ENCODE data around the gene QPRT.
"Not testable (repeated sequence)": the region's sequence is repeated elsewhere in the genome, so short reads cannot be mapped to it uniquely, and the experiment has no call there.

QPRT gene

DNA sequence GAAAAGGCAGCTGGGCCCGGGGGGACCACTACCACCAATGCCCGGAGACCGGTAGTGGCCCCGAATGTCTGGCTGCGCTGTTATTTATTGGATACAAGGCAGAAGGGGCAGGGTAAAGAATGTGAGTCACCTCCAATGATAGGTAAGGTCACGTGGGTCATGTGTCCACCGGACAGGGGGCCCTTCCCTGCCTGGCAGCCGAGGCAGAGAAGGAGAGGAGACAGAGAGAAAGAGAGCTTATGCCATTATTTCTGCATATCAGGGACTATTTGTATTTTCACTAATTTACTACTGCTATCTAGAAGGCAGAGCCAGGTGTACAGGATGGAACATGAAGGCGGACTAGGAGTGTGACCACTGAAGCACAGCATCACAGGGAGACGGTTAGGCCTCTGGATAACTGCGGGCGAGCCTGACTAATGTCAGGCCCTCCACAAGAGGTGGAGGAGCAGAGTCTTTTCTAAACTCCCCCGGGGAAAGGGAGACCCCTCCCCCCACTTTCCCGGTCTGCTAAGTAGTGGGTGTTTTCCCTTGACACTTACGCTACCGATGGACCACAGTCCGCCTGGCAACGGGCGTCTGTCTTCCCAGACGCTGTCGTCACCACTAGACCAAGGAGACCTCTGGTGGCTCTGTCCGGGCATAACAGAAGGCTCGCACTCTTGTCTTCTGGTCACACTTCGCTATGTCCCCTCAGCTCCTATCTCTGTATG lies 42.3 kb downstream of the QPRT start:
- H3K27ac ChIP-seq (ENCODE audit: extremely low read depth, low read depth, low read length); H3K4me1 ChIP-seq (ENCODE audit: control insufficient read depth, insufficient read depth, low read length); POLR2A ChIA-PET; H3K9me3 ChIP-seq (ENCODE audit: control insufficient read depth, insufficient read depth, low read depth, low read length); H3K36me3 ChIP-seq (ENCODE audit: control insufficient read depth in 2 of 2, insufficient read depth in 1 of 2, low read length in 2 of 2); H3K4me3 ChIP-seq (ENCODE audit: low read depth, low read length): not testable (repeated sequence)
- TF ChIP-seq ZBTB8A (tag by site-specific recombination; IDR thresholded peaks at IDR 0.05) (peak; percentile 68), ZNF654 (tag by site-specific recombination; IDR thresholded peaks at IDR 0.05; ENCODE audit: low read depth) (peak; percentile 51), ZNF2 (tag by site-specific recombination; IDR thresholded peaks at IDR 0.05) (peak; percentile 28; the same call in 1 of the 2 replicates), ZBTB17 (tag by site-specific recombination; IDR thresholded peaks at IDR 0.05) (0 out of 2 replicates have a peak, but pooled peaks have one; percentile 15), IKZF3 (tag by site-specific recombination; IDR thresholded peaks at IDR 0.05) (peak; percentile 46; the same call in 1 of the 2 replicates), PRDM1 (tag by site-specific recombination; IDR thresholded peaks at IDR 0.05) (peak; percentile 75)
- CTCF ChIA-PET: interaction anchor here (0.7 to 6.2 kb wide), 4 partner anchors 21 to 344 kb away, joined by 3 to 47 read pairs (median 4); partner anchors contain the start of gene ALDOA

- H3K9me3 ChIP-seq (ENCODE audit: control insufficient read depth, insufficient read depth, low read depth, low read length): no peaks in the 10 kb centered on the region
- TF ChIP-seq EGR2 (tag by site-specific recombination; IDR thresholded peaks at IDR 0.05; ENCODE audit: low read depth): peak; percentile 43; the same call in 1 of the 2 replicates
- no peak for TF ChIP-seq ZNF580 (tag by site-specific recombination; IDR thresholded peaks at IDR 0.05)
- no peak for TF ChIP-seq ZNF530 (tag by site-specific recombination; IDR thresholded peaks at IDR 0.05; ENCODE audit: low read depth)
- no peak for TF ChIP-seq HOXD13 (CRISPR knock-in tag; IDR thresholded peaks at IDR 0.05; ENCODE audit: borderline replicate concordance)
- no peak for TF ChIP-seq ZNF560 (tag by site-specific recombination; IDR thresholded peaks at IDR 0.05; ENCODE audit: borderline replicate concordance)
- no peak for TF ChIP-seq ZNF776 (tag by site-specific recombination; IDR thresholded peaks at IDR 0.05; ENCODE audit: borderline replicate concordance)
- no peak for TF ChIP-seq ZNF223 (tag by site-specific recombination; IDR thresholded peaks at IDR 0.05)
- no peak for TF ChIP-seq PBX3 (CRISPR knock-in tag; IDR thresholded peaks at IDR 0.05)
- no peak for TF ChIP-seq ZNF202 (tag by site-specific recombination; IDR thresholded peaks at IDR 0.05; ENCODE audit: borderline replicate concordance)
- no peak overlapping the region for H3K27ac ChIP-seq (ENCODE audit: extremely low read depth, low read depth, low read length)
- H3K4me3 ChIP-seq (ENCODE audit: low read depth, low read length): no peak overlapping the region
- no peaks in the 10 kb centered on the region for H3K4me1 ChIP-seq (ENCODE audit: control insufficient read depth, insufficient read depth, low read length)
- no peaks in the 10 kb centered on the region for H3K36me3 ChIP-seq (ENCODE audit: control insufficient read depth in 2 of 2, insufficient read depth in 1 of 2, low read length in 2 of 2)
- POLR2A ChIA-PET: interaction anchor here (1.3 kb wide), 1 partner anchor 63 kb away, joined by 4 read pairs; the partner anchor contains the start of gene KIF22
- CTCF ChIA-PET: interaction anchor here (0.7 to 1.2 kb wide), 5 partner anchors 22 to 292 kb away, joined by 3 to 4 read pairs (median 3); no protein-coding TSS in a partner anchor
Measured at GRCh38 chr16:29726845-29727377, 47.9 kb downstream of the QPRT start.

- POLR2A ChIA-PET: interaction anchor here (1.3 kb wide), 1 partner anchor 63 kb away, joined by 4 read pairs; the partner anchor contains the start of gene KIF22
- H3K27ac ChIP-seq (ENCODE audit: extremely low read depth, low read depth, low read length): no peak overlapping the region
Measured at GRCh38 chr16:29727452-29727851, 48.5 kb downstream of the QPRT start.

More at GRCh38 chr16:29727452-29727851, 48.5 kb downstream of the QPRT start:
- 0 out of 2 replicates have a peak, but pooled peaks have one; percentile 17 for TF ChIP-seq PRDM1 (tag by site-specific recombination; IDR thresholded peaks at IDR 0.05)
- TF ChIP-seq ZNF626 (tag by site-specific recombination; IDR thresholded peaks at IDR 0.05): no peak
- Histone ChIP-seq H3K4me3 (ENCODE audit: low read depth, low read length) (no peak overlapping the region), H3K36me3 (ENCODE audit: control insufficient read depth in 2 of 2, insufficient read depth in 1 of 2, low read length in 2 of 2) (no peaks in the 10 kb centered on the region), H3K9me3 (ENCODE audit: control insufficient read depth, insufficient read depth, low read depth, low read length) (no peaks in the 10 kb centered on the region), H3K4me1 (ENCODE audit: control insufficient read depth, insufficient read depth, low read length) (no peaks in the 10 kb centered on the region)
- CTCF ChIA-PET: interaction anchor here (0.7 to 1.4 kb wide), 8 partner anchors 14 to 613 kb away, joined by 3 to 8 read pairs (median 4); no protein-coding TSS in a partner anchor
